Fibroblast of lung (primary cell): ENCODE results near the gene UBN1.

Experiments used
- CTCF ChIP-seq, 2 donors: IDR thresholded peaks in 1 of 2; conservative IDR thresholded peaks in 1 of 2; 1 replicate in 1 of 2; 2 replicates in 1 of 2; pipeline ENCODE4 v1.5.1; 2011 to 2012; ENCODE audit warnings: low read length in 2 of 2, control low read depth in 1 of 2, inconsistent platforms in 1 of 2, low read depth in 1 of 2, mild to moderate bottlenecking in 1 of 2
- EZH2 ChIP-seq: IDR thresholded peaks from 2 replicates; pipeline ENCODE4 v1.5.1; 2012; ENCODE audit warnings: low read length, control low read depth, mild to moderate bottlenecking; ENCODE audit errors: missing control alignments

GRCh38 chr16:4884972-4885874 is 37.9 kb downstream of the UBN1 start:
- no peak for TF ChIP-seq CTCF (conservative IDR thresholded peaks at IDR 0.05 in 1 of 2, IDR thresholded peaks at IDR 0.05 in 1 of 2; ENCODE audit: low read depth in 1 of 2, low read length in 2 of 2)
- no peak for TF ChIP-seq EZH2
